SK-N-SH (cell line): ENCODE results near the gene ZBTB17. TPM values are rescaled to one million over a fixed set of nuclear protein-coding genes. Genes with fewer than 3 reads are reported as not detected.
A peak's percentile ranks its signal among the peaks of the same experiment; 100 is the strongest.

ENCODE experiments used
- CTCF ChIA-PET: fragments of 300-600, 350-600 bp; formaldehyde crosslinking; extraction: SDS; loops from one replicate; lab custom pipeline; 2021; lab: Yijun Ruan, JAX
- POLR2A ChIA-PET: fragments of 350-600 bp; sonication (Branson Sonifier 250); formaldehyde crosslinking; extraction: SDS; loops from one replicate; lab custom pipeline; 2020; ENCODE audit warnings: antibody characterized with exemption, inconsistent platforms; lab: Yijun Ruan, JAX
- DNase-seq: peaks from one replicate; pipeline ENCODE4 v3.0.0; 2012
- H2AFZ ChIP-seq: fragments of 200-600 bp; sonication (generic); 2 replicates; pipeline ENCODE4 v1.8.1; 2016; ENCODE audit warnings: antibody characterized with exemption, mild to moderate bottlenecking, low read depth
- H3F3A ChIP-seq: fragments of 200-600 bp; sonication (generic); replicated peaks from 2 replicates; pipeline ENCODE3; 2016; ENCODE audit warnings: antibody characterized with exemption, mild to moderate bottlenecking; ENCODE audit not compliant: insufficient read depth
- H3K27ac ChIP-seq, 2 experiments: fragments of 200-500 bp in 1 of 2; fragments of 200-600 bp in 1 of 2; sonication (Bioruptor generic) in 1 of 2; sonication (generic), shearing (Covaris generic) in 1 of 2; 2 replicates each; pipeline versions ENCODE4 v1.5.1 to v1.6.1; 2014 to 2016; ENCODE audit warnings: low read depth in 2 of 2, inconsistent platforms in 1 of 2, low read length in 1 of 2, mild to moderate bottlenecking in 1 of 2, mixed read lengths in 1 of 2
- H3K27me3 ChIP-seq: fragments of 200-600 bp; sonication (generic), shearing (Covaris generic); 2 replicates; pipeline ENCODE4 v1.6.1; 2016; ENCODE audit warnings: mixed run types; ENCODE audit not compliant: insufficient read depth
- H3K36me3 ChIP-seq, 2 experiments: fragments of 200-500 bp in 1 of 2; fragments of 200-600 bp in 1 of 2; sonication (Bioruptor generic) in 1 of 2; sonication (generic) in 1 of 2; replicated peaks in 1 of 2; 2 replicates each; pipeline versions ENCODE3 to v1.5.1; 2014 to 2016; ENCODE audit warnings: low read length in 1 of 2, mild to moderate bottlenecking in 1 of 2; ENCODE audit not compliant: insufficient read depth in 2 of 2, control insufficient read depth in 1 of 2
- H3K4me1 ChIP-seq, 2 experiments: fragments of 200-500 bp in 1 of 2; fragments of 200-600 bp in 1 of 2; sonication (Bioruptor generic) in 1 of 2; sonication (generic), shearing (Covaris generic) in 1 of 2; 2 replicates each; pipeline versions ENCODE4 v1.5.1 to v1.6.1; 2014 to 2016; ENCODE audit warnings: low read depth in 1 of 2, low read length in 1 of 2, mixed run types in 1 of 2; ENCODE audit not compliant: insufficient read depth in 2 of 2, control insufficient read depth in 1 of 2
- H3K4me2 ChIP-seq: fragments of 200-600 bp; sonication (generic), shearing (Covaris generic); 2 replicates; pipeline ENCODE4 v1.6.1; 2017; ENCODE audit warnings: mixed run types
- H3K4me3 ChIP-seq, 2 experiments: fragments of 200-500 bp in 1 of 2; fragments of 200-600 bp in 1 of 2; sonication (Bioruptor generic) in 1 of 2; sonication (generic), shearing (Covaris generic) in 1 of 2; 2 replicates each; pipeline versions ENCODE4 v1.5.1 to v1.8.1; 2014 to 2016; ENCODE audit warnings: low read depth in 2 of 2, inconsistent platforms in 1 of 2, low read length in 1 of 2, mild to moderate bottlenecking in 1 of 2, mixed read lengths in 1 of 2, moderate library complexity in 1 of 2
- H3K79me2 ChIP-seq: fragments of 200-600 bp; sonication (generic); 2 replicates; pipeline ENCODE4 v1.8.1; 2017; ENCODE audit warnings: mild to moderate bottlenecking; ENCODE audit not compliant: insufficient read depth
- H3K9ac ChIP-seq: fragments of 200-600 bp; sonication (generic); 2 replicates; pipeline ENCODE4 v1.6.1; 2017; ENCODE audit warnings: mixed run types
- H3K9me2 ChIP-seq: fragments of 200-600 bp; sonication (generic); 2 replicates; pipeline ENCODE4 v1.6.1; 2017; ENCODE audit warnings: mixed run types
- H3K9me3 ChIP-seq: fragments of 200-600 bp; sonication (generic); 2 replicates; pipeline ENCODE4 v1.6.1; 2017; ENCODE audit warnings: mixed run types, mild to moderate bottlenecking, moderate library complexity
- H4K20me1 ChIP-seq: fragments of 200-600 bp; sonication (generic); 2 replicates; pipeline ENCODE4 v1.6.1; 2017; ENCODE audit warnings: mild to moderate bottlenecking, mixed run types; ENCODE audit not compliant: insufficient read depth
- EP300 ChIP-seq, 2 experiments: IDR thresholded peaks; 2 replicates each; pipeline versions ENCODE4 v1.4.0 to v1.6.1; 2012; ENCODE audit warnings: borderline replicate concordance in 1 of 2, low read depth in 1 of 2, low read length in 1 of 2
- FOXM1 ChIP-seq: IDR thresholded peaks from 2 replicates; pipeline ENCODE4 v1.4.0; 2012; ENCODE audit warnings: low read depth, mild to moderate bottlenecking
- GABPA ChIP-seq: IDR thresholded peaks from 2 replicates; pipeline ENCODE4 v1.4.0; 2012; ENCODE audit warnings: low read depth, mild to moderate bottlenecking
- GATA2 ChIP-seq: sonication (generic); formaldehyde crosslinking; IDR thresholded peaks from 2 replicates; pipeline ENCODE4 v1.5.0; 2020; ENCODE audit warnings: mild to moderate bottlenecking, missing genetic modification reagents
- POLR2AphosphoS5 ChIP-seq: IDR thresholded peaks from 2 replicates; pipeline ENCODE4 v1.6.1; 2012; ENCODE audit warnings: low read depth, low read length
- RAD21 ChIP-seq: IDR thresholded peaks from 2 replicates; pipeline ENCODE4 v1.6.1; 2012; ENCODE audit warnings: mild to moderate bottlenecking, low read length
- SIN3A ChIP-seq: IDR thresholded peaks from 2 replicates; pipeline ENCODE4 v1.6.1; 2012; ENCODE audit warnings: low read depth, mild to moderate bottlenecking, low read length, moderate library complexity, borderline replicate concordance
- TAF1 ChIP-seq: IDR thresholded peaks from 2 replicates; pipeline ENCODE4 v1.6.1; 2012; ENCODE audit warnings: low read depth, mild to moderate bottlenecking, low read length, moderate library complexity, borderline replicate concordance
- TCF12 ChIP-seq: IDR thresholded peaks from 2 replicates; pipeline ENCODE4 v1.4.0; 2012
- WGBS: methylation state at CpG from one replicate; pipeline ENCODE4 v1.1.6; 2017; ENCODE audit warnings: low lambda C conversion rate; 5-methylcytosine and 5-hydroxymethylcytosine counted together
- polyA plus RNA-seq, 3 experiments: library from polyadenylated mRNA; depleted of rRNA; stranded (reverse); fragments of >200 nt; gene quantifications; 2 replicates each; pipeline ENCODE4 v1.2.3, GENCODE V29; 2012
- TF ChIP-seq, protein P1 (sequence below): IDR thresholded peaks from 2 replicates; pipeline ENCODE4 v1.4.0; 2012; ENCODE audit warnings: low read depth, borderline replicate concordance
- TF ChIP-seq, protein P2 (sequence below): IDR thresholded peaks from 2 replicates; pipeline ENCODE4 v1.4.0; 2012; ENCODE audit warnings: low read depth, borderline replicate concordance
- TF ChIP-seq, protein P3 (sequence below): fragments of 150-350 bp; IDR thresholded peaks from 2 replicates; pipeline ENCODE4 v1.6.1; 2016; ENCODE audit warnings: mild to moderate bottlenecking, low read depth, low read length

The ZBTB17 gene
- polyA plus RNA-seq, 1 of the 3 experiments (the other 2 are of a cell fraction): 56.4 TPM

DNA sequence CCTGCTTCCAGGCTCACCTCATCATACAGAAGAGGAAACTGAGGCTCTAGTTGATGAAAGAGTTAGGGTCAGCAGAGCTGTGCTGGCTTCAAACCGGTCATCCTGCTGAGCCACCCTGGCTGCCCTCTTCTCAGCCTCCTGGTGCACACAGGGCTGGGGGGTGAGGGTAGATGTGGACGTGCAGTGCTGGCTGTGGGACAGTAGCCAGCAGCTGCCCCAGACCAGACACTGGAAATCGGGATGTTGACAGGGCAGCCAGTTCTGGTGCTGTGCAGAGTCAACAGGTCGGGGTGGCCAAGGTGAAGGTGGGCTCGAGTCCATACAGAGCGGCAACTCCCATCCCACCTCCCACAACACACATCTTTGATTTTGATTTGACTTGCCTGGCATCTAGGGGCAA is 44.4 kb upstream of the ZBTB17 start:
- H2AFZ ChIP-seq: no peak overlapping the region
- H3K4me2 ChIP-seq: no peak overlapping the region
- no peaks in the 10 kb centered on the region for H3K9me2 ChIP-seq
- H3F3A ChIP-seq: no peaks in the 10 kb centered on the region
- H3K79me2 ChIP-seq: no peaks in the 10 kb centered on the region
- no peaks in the 10 kb centered on the region for H3K27me3 ChIP-seq
- H3K36me3 ChIP-seq: no peaks in the 10 kb centered on the region
- H3K27ac ChIP-seq: no peak overlapping the region
- 96% methylated on average over 4 of the region's 6 CpGs for WGBS
- no peak for DNase-seq
- ChIA-PET CTCF (interaction anchor here (0.7 to 2.9 kb wide), 4 partner anchors 35 to 228 kb away, joined by 3 to 14 read pairs (median 4); no protein-coding TSS in a partner anchor), POLR2A (interaction anchor here (0.6 kb wide), 1 partner anchor 1416 kb away, joined by 4 read pairs; no protein-coding TSS in a partner anchor)
- peaks cover 10 to 39% of the 10 kb centered on the region in 2 experiments; a peak in 2 of 4 replicates for H3K4me1 ChIP-seq
- no peaks in the 10 kb centered on the region for H4K20me1 ChIP-seq
- no peak overlapping the region for H3K9ac ChIP-seq
- H3K4me3 ChIP-seq: no peak overlapping the region
- no peaks in the 10 kb centered on the region for H3K9me3 ChIP-seq
- TF ChIP-seq, protein P1, sequence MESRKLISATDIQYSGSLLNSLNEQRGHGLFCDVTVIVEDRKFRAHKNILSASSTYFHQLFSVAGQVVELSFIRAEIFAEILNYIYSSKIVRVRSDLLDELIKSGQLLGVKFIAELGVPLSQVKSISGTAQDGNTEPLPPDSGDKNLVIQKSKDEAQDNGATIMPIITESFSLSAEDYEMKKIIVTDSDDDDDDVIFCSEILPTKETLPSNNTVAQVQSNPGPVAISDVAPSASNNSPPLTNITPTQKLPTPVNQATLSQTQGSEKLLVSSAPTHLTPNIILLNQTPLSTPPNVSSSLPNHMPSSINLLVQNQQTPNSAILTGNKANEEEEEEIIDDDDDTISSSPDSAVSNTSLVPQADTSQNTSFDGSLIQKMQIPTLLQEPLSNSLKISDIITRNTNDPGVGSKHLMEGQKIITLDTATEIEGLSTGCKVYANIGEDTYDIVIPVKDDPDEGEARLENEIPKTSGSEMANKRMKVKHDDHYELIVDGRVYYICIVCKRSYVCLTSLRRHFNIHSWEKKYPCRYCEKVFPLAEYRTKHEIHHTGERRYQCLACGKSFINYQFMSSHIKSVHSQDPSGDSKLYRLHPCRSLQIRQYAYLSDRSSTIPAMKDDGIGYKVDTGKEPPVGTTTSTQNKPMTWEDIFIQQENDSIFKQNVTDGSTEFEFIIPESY: no peak
- TF ChIP-seq TAF1: no peak
- TF ChIP-seq SIN3A: no peak
- no peak for TF ChIP-seq EP300 (IDR thresholded peaks at IDR 0.05; ENCODE audit: borderline replicate concordance in 1 of 2, low read depth in 1 of 2, low read length in 1 of 2)
- no peak for TF ChIP-seq POLR2AphosphoS5
- TF ChIP-seq, all 33 proteins: peak for 0

DNA sequence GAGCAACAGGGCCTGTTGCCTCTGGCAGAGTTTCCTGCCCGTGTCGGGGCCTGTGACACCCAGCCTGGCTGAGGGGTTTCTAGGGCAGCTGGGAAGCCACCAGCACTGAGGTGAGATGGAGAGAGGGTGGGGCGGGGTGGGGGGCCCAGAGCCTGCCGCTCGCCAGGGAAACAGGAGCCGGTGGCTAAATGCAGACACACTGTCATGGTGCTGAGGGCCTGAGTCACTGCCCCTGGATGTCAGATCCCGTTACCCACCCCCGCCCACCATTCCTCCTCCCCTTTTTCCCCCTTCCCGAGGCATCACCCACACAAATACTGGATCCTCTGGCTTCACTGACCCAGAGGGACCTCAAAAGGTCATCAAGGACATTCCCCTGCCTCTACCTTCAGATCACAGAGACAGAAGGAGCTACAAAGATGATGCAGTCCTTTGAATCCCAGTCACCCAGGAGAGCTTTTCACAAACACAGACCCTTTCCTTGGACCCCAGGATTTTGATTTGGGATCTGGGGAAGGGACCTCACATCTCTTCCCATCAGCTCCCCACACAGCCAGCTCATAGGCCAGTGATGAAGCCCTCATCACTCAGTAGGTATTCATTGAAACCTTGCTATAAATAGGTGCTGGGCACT is 43.9 kb upstream of the ZBTB17 start:
- Histone ChIP-seq H3K27me3 (no peaks in the 10 kb centered on the region), H3K9me3 (no peaks in the 10 kb centered on the region), H4K20me1 (no peaks in the 10 kb centered on the region), H3F3A (no peaks in the 10 kb centered on the region), H3K4me3 (no peak overlapping the region), H3K9me2 (no peaks in the 10 kb centered on the region), H3K9ac (no peak overlapping the region), H3K4me1 (peaks cover 10 to 45% of the 10 kb centered on the region in 2 experiments; a peak in 2 of 4 replicates), H3K36me3 (no peaks in the 10 kb centered on the region), H3K79me2 (no peaks in the 10 kb centered on the region), H3K27ac (no peak overlapping the region; a peak in 1 of 4 replicates), H2AFZ (no peak overlapping the region), H3K4me2 (0 out of 2 replicates have a peak overlapping the region, but pooled peaks have one; percentile 19)
- WGBS: 25% methylated on average over 4 of the region's 9 CpGs
- DNase-seq: peak; percentile 59
- TF ChIP-seq FOXM1 (no peak), EP300 (IDR thresholded peaks at IDR 0.05; ENCODE audit: borderline replicate concordance in 1 of 2, low read depth in 1 of 2, low read length in 1 of 2) (no peak), TCF12 (no peak), RAD21 (no peak), GABPA (no peak), GATA2 (no peak)
- TF ChIP-seq, protein P1: no peak
- TF ChIP-seq, protein P2, sequence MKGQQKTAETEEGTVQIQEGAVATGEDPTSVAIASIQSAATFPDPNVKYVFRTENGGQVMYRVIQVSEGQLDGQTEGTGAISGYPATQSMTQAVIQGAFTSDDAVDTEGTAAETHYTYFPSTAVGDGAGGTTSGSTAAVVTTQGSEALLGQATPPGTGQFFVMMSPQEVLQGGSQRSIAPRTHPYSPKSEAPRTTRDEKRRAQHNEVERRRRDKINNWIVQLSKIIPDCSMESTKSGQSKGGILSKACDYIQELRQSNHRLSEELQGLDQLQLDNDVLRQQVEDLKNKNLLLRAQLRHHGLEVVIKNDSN: no peak
- TF ChIP-seq, protein P3, sequence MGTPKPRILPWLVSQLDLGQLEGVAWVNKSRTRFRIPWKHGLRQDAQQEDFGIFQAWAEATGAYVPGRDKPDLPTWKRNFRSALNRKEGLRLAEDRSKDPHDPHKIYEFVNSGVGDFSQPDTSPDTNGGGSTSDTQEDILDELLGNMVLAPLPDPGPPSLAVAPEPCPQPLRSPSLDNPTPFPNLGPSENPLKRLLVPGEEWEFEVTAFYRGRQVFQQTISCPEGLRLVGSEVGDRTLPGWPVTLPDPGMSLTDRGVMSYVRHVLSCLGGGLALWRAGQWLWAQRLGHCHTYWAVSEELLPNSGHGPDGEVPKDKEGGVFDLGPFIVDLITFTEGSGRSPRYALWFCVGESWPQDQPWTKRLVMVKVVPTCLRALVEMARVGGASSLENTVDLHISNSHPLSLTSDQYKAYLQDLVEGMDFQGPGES: no peak
- POLR2A ChIA-PET: no interaction called here
- CTCF ChIA-PET: interaction anchor here (0.7 to 2.9 kb wide), 7 partner anchors 10 to 228 kb away, joined by 3 to 22 read pairs (median 6); partner anchors contain the start of gene CLCNKB
